T follicular helper cell (primary cell): ENCODE data around the gene SLC2A13.
"Not testable (repeated sequence)": the region's sequence is repeated elsewhere in the genome, so short reads cannot be mapped to it uniquely, and the experiment has no call there.

ENCODE experiments used
- DNase-seq: peaks from one replicate; pipeline ENCODE4 v3.0.0-alpha.2; 2020; ENCODE audit warnings: low read depth

SLC2A13 gene

GRCh38 chr12:39928181-39928899 is 177.5 kb downstream of the SLC2A13 start:
- no peak for DNase-seq

- no peak for DNase-seq
These were observed 182.5 kb downstream of the SLC2A13 start for GRCh38 chr12:39923364-39923763.

GRCh38 chr12:39922598-39922997 is 183.3 kb downstream of the SLC2A13 start:
- not testable (repeated sequence) for DNase-seq

- DNase-seq = no peak
These were observed 185.2 kb downstream of the SLC2A13 start for GRCh38 chr12:39920647-39921046.

- DNase-seq = no peak
These were observed 185.7 kb downstream of the SLC2A13 start for GRCh38 chr12:39920222-39920621.

- DNase-seq = no peak
These were observed 186.1 kb downstream of the SLC2A13 start for GRCh38 chr12:39919790-39920189.

- no peak for DNase-seq
These were observed 190.6 kb downstream of the SLC2A13 start for GRCh38 chr12:39915249-39915648.

- DNase-seq = no peak
These were observed 193.5 kb downstream of the SLC2A13 start for GRCh38 chr12:39912211-39912980.

GRCh38 chr12:39906237-39906636 is 199.6 kb downstream of the SLC2A13 start:
- DNase-seq = no peak

GRCh38 chr12:39905152-39905551 is 200.7 kb downstream of the SLC2A13 start:
- no peak for DNase-seq

- no peak for DNase-seq
These were observed 203.1 kb downstream of the SLC2A13 start for GRCh38 chr12:39902821-39903220.

GRCh38 chr12:39897315-39897714 is 208.6 kb downstream of the SLC2A13 start:
- DNase-seq = no peak

- not testable (repeated sequence) for DNase-seq
These were observed 212.5 kb downstream of the SLC2A13 start for GRCh38 chr12:39893388-39893787.

GRCh38 chr12:39892146-39892545 is 213.7 kb downstream of the SLC2A13 start:
- DNase-seq = no peak

GRCh38 chr12:39887856-39888255 is 218.0 kb downstream of the SLC2A13 start:
- DNase-seq = no peak

- DNase-seq = no peak
These were observed 219.8 kb downstream of the SLC2A13 start for GRCh38 chr12:39886106-39886505.

GRCh38 chr12:39884616-39885125 is 221.2 kb downstream of the SLC2A13 start:
- DNase-seq = no peak

- DNase-seq = no peak
These were observed 222.5 kb downstream of the SLC2A13 start for GRCh38 chr12:39883411-39883810.

GRCh38 chr12:39878753-39879152 is 227.1 kb downstream of the SLC2A13 start:
- no peak for DNase-seq

- no peak for DNase-seq
These were observed 230.2 kb downstream of the SLC2A13 start for GRCh38 chr12:39875721-39876120.

- DNase-seq = no peak
These were observed 231.1 kb downstream of the SLC2A13 start for GRCh38 chr12:39874785-39875184.

GRCh38 chr12:39873065-39873464 is 232.8 kb downstream of the SLC2A13 start:
- no peak for DNase-seq

GRCh38 chr12:39872425-39872824 is 233.5 kb downstream of the SLC2A13 start:
- DNase-seq = no peak
